Measurements from ENCODE around the gene OR5H14. TPM values are rescaled to one million over a fixed set of nuclear protein-coding genes. Genes with fewer than 3 reads are reported as not detected.

Gene OR5H14
- total RNA-seq, 4 donors from 2014 or later: 0.04 TPM; not detected in 3

DNA sequence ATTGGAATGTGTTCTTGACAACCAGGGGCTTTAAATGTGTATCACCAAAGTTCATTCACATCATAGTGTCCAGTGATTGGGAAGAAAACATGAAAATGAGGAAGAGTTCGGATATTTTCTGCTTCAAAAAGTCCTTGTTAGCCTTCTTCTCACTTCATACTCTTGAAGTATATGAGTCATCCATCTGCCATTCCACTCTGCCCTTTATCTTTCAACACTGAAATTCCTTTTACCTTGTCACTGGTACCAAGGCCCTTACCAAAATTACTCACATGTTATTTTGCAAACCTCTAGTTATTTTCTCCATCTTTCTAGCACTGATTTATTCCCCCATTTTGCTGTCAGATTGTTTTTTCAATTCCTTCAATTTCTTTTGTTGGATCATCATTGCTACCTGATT lies 51.7 kb downstream of the OR5H14 start:
- WGBS, 2 donors (ENCODE audit: low coverage in 1 of 2): 53 to 56% methylated on average over 1 of the region's 1 CpG
- Histone ChIP-seq H3K27me3 (no peaks in the 10 kb centered on the region), H3K9me3 (no peaks in the 10 kb centered on the region), H3K27ac (no peak overlapping the region), H3K4me3 (no peak overlapping the region), H3K36me3 (no peaks in the 10 kb centered on the region), H3K4me1 (no peaks in the 10 kb centered on the region)
- no peak for ATAC-seq
- no peak for TF ChIP-seq POLR2A (IDR thresholded peaks at IDR 0.05)
- TF ChIP-seq, protein P1, sequence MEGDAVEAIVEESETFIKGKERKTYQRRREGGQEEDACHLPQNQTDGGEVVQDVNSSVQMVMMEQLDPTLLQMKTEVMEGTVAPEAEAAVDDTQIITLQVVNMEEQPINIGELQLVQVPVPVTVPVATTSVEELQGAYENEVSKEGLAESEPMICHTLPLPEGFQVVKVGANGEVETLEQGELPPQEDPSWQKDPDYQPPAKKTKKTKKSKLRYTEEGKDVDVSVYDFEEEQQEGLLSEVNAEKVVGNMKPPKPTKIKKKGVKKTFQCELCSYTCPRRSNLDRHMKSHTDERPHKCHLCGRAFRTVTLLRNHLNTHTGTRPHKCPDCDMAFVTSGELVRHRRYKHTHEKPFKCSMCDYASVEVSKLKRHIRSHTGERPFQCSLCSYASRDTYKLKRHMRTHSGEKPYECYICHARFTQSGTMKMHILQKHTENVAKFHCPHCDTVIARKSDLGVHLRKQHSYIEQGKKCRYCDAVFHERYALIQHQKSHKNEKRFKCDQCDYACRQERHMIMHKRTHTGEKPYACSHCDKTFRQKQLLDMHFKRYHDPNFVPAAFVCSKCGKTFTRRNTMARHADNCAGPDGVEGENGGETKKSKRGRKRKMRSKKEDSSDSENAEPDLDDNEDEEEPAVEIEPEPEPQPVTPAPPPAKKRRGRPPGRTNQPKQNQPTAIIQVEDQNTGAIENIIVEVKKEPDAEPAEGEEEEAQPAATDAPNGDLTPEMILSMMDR (IDR thresholded peaks at IDR 0.05): no peak
- no peak for TF ChIP-seq POLR2AphosphoS5 (IDR thresholded peaks at IDR 0.05)
- no peak for TF ChIP-seq EP300 (IDR thresholded peaks at IDR 0.05)

Other genes with a start within 250 kb of the OR5H14 start
- gene RIOX2, start 175.0 kb upstream of the OR5H14 start, total RNA-seq: 10 to 100 TPM; 22.3 to 32.0 (median 24.4) TPM
- not detected for gene GABRR3, start 112.2 kb upstream of the OR5H14 start, total RNA-seq
- gene OR5AC2, start 60.3 kb upstream of the OR5H14 start, total RNA-seq: not detected
- gene OR5H1, start 16.8 kb upstream of the OR5H14 start, total RNA-seq: not detected
- not detected for gene OR5H15, start 19.2 kb downstream of the OR5H14 start, total RNA-seq
- not detected for gene OR5H6, start 116.8 kb downstream of the OR5H14 start, total RNA-seq
- not detected for gene OR5H2, start 135.0 kb downstream of the OR5H14 start, total RNA-seq
- gene OR5K4, start 206.4 kb downstream of the OR5H14 start, total RNA-seq: not detected
- gene OR5K3, start 243.2 kb downstream of the OR5H14 start, total RNA-seq: not detected